Activated effector memory CD4-positive, alpha-beta T cell treated with Interleukin-2 at 50 U/mL for 16 hours (primary cell): ENCODE results near the gene CUEDC2.

ENCODE experiments used
- DNase-seq: peaks from one replicate; pipeline ENCODE4 v3.0.0-alpha.2; 2020

The CUEDC2 gene, protein sequence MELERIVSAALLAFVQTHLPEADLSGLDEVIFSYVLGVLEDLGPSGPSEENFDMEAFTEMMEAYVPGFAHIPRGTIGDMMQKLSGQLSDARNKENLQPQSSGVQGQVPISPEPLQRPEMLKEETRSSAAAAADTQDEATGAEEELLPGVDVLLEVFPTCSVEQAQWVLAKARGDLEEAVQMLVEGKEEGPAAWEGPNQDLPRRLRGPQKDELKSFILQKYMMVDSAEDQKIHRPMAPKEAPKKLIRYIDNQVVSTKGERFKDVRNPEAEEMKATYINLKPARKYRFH

GRCh38 chr10:102432162-102432950, at the start of gene CUEDC2:
TSS of gene CUEDC2 (minus strand) at chr10:102432574. CDS start at chr10:102425188, 7,386 bp downstream.
- peak; percentile 94 for DNase-seq

GRCh38 chr10:102480396-102480795, 48.0 kb upstream of the CUEDC2 start:
- no peak for DNase-seq

GRCh38 chr10:102479651-102480050, 47.3 kb upstream of the CUEDC2 start:
- DNase-seq, result no peak

- no peak for DNase-seq
Measured at GRCh38 chr10:102476466-102477141, 44.2 kb upstream of the CUEDC2 start.

- DNase-seq, result no peak
Measured at GRCh38 chr10:102475451-102476040, 43.2 kb upstream of the CUEDC2 start.

GRCh38 chr10:102473445-102474331, 41.3 kb upstream of the CUEDC2 start:
- DNase-seq, result peak; percentile 14

- DNase-seq, result no peak
Measured at GRCh38 chr10:102470579-102471546, 38.5 kb upstream of the CUEDC2 start.

GRCh38 chr10:102468683-102469082, 36.3 kb upstream of the CUEDC2 start:
- DNase-seq, result no peak

DNA sequence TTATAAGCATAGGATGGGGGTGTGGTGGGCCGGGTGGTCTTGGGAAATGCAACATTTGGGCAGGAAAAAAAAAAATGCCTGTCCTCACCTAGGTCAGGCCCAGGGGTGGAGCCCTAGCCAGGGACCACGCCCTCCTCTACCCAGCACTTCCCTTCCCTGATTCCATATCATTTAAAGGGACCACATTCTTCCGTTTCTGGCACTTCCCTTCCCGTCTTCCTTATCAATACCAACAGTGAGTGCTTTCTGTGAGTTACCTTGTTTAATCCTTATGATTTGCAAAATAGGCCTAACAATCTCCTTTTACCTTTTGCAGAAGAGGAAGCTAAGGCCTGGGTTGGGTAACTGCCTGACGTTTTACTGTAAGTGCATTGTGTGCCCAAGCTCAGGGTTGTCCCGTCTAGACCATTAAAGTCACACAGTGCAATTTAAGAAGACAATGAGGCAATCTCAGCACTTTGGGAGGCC, 35.6 kb upstream of the CUEDC2 start:
- DNase-seq, result no peak

DNA sequence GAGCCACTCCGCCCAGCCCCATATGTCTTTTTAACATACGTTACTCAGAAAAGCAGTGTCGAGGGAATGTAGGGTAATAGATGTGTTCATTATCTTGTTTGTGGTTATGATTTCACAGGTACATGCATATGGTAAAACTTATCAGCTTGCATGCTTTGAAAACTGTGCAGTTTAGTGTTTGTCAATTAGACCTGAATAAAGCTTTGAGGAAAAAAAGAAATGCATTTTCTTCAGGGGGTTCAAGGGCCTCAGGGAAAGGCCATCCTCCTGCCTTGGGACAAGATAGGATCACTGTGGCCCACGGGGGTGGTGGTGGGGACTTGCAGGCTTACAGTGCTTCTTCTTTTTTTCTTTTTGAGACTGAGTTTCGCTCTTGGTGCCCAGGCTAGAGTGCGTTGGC, 34.9 kb upstream of the CUEDC2 start:
- DNase-seq, result no peak

- DNase-seq, result no peak
Measured at GRCh38 chr10:102465466-102465865, 33.1 kb upstream of the CUEDC2 start.

- no peak for DNase-seq
Measured at GRCh38 chr10:102463983-102464382, 31.6 kb upstream of the CUEDC2 start.

DNA sequence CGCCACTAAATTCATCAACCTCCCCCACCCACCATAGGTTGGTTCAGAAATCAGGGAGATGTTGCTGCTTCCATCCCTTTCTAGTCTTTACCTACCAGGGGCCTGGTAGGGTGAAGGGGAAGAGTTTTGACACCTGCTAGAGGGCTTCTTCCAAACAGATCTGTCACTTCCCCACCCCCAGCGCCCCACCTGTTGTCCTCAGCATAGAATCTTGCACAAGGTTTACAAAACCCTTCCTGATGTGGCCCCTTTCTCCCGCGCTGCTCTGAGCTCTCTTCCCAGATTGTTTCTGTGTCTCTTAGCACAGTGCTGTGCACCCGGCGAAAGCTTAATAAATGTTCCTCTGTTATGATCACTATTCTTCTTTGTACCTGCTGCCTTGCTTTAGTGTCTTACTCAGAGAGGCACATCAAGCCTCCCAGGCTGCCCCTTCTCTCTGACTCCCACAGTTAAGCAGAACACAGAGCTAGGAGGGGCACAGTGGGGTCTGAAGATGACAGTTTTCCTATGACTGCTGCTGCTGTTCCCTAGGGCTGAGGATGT, 30.2 kb upstream of the CUEDC2 start:
- no peak for DNase-seq

GRCh38 chr10:102461187-102462054, 29.0 kb upstream of the CUEDC2 start:
- peak; percentile 86 for DNase-seq

DNA sequence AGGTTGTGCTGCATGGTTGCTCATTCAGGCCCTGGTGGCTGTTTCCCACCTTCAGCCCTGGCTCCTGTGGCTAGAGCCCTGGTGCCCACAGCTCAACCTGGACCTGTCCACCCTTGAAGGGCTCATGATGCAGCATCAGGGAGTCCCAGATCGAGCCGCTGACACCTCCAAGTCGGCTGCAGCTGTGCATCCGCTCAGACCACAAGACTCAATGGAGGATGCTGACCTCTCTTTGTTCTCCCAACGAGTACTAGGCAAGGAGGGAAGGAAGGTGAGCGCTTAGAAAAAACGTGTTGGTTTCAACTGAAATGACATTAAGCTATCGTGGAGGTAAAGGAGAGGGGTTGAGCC, 28.4 kb upstream of the CUEDC2 start:
- DNase-seq, result no peak

- no peak for DNase-seq
Measured at GRCh38 chr10:102458656-102459055, 26.3 kb upstream of the CUEDC2 start.

GRCh38 chr10:102457591-102458150, 25.3 kb upstream of the CUEDC2 start:
- DNase-seq, result no peak

- DNase-seq, result no peak
Measured at GRCh38 chr10:102455893-102456471, 23.6 kb upstream of the CUEDC2 start.
